Gastroesophageal sphincter (tissue), 3 donors: Measurements from ENCODE around the gene CPNE1.

Source experiments
- EP300 ChIP-seq: sonication (generic); formaldehyde crosslinking; IDR thresholded peaks from one replicate; pipeline ENCODE4 v1.6.1; 2017; ENCODE audit warnings: antibody characterized with exemption, mild to moderate bottlenecking
- POLR2A ChIP-seq, 2 donors: fragments of 450-650 bp; IDR thresholded peaks; one replicate each; pipeline ENCODE4 v1.6.1; 2017; ENCODE audit warnings: antibody characterized with exemption in 2 of 2, mild to moderate bottlenecking in 2 of 2, moderate library complexity in 1 of 2
- POLR2AphosphoS5 ChIP-seq: sonication (generic); formaldehyde crosslinking; IDR thresholded peaks from one replicate; pipeline ENCODE4 v1.6.1; 2017; ENCODE audit warnings: antibody characterized with exemption
- TF ChIP-seq, protein P1 (sequence below), 4 experiments: fragments of 200-600 bp in 2 of 4; fragments of 450-650 bp in 2 of 4; sonication (generic) in 1 of 4; IDR thresholded peaks; one replicate each; pipeline ENCODE4 v1.5.1; 2017 to 2019; ENCODE audit warnings: antibody characterized with exemption in 4 of 4, mild to moderate bottlenecking in 2 of 4, moderate library complexity in 2 of 4

GRCh38 chr20:35657271-35657670 lies 7.4 kb downstream of the CPNE1 start:
- TF ChIP-seq, protein P1, sequence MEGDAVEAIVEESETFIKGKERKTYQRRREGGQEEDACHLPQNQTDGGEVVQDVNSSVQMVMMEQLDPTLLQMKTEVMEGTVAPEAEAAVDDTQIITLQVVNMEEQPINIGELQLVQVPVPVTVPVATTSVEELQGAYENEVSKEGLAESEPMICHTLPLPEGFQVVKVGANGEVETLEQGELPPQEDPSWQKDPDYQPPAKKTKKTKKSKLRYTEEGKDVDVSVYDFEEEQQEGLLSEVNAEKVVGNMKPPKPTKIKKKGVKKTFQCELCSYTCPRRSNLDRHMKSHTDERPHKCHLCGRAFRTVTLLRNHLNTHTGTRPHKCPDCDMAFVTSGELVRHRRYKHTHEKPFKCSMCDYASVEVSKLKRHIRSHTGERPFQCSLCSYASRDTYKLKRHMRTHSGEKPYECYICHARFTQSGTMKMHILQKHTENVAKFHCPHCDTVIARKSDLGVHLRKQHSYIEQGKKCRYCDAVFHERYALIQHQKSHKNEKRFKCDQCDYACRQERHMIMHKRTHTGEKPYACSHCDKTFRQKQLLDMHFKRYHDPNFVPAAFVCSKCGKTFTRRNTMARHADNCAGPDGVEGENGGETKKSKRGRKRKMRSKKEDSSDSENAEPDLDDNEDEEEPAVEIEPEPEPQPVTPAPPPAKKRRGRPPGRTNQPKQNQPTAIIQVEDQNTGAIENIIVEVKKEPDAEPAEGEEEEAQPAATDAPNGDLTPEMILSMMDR (IDR thresholded peaks at IDR 0.05) = no peak
- TF ChIP-seq POLR2A (IDR thresholded peaks at IDR 0.05) = no peak
- TF ChIP-seq POLR2AphosphoS5 = no peak
- no peak for TF ChIP-seq EP300
